Measurements from ENCODE around the gene SLC16A10. TPM values are rescaled to one million over a fixed set of nuclear protein-coding genes. Genes with fewer than 3 reads are reported as not detected.
"Not testable (repeated sequence)": the region's sequence is repeated elsewhere in the genome, so short reads cannot be mapped to it uniquely, and the experiment has no call there.

Gene SLC16A10
- total and polyA plus RNA-seq, 2 of the 4 experiments (the other 2 are of a cell fraction) = not detected

- H2BK15ac ChIP-seq (ENCODE audit: low read depth, low read length) = not testable (repeated sequence)
Measured at GRCh38 chr6:111095488-111095887, 8.2 kb downstream of the SLC16A10 start.

More at GRCh38 chr6:111095488-111095887, 8.2 kb downstream of the SLC16A10 start:
- H3K27ac ChIP-seq (ENCODE audit: insufficient read depth, low read length); H2AK5ac ChIP-seq (ENCODE audit: low read depth, low read length); H3K14ac ChIP-seq (replicated peaks; ENCODE audit: low read depth, low read length); H2AFZ ChIP-seq (replicated peaks; ENCODE audit: low read length, poor library complexity); H3K4me3 ChIP-seq (ENCODE audit: insufficient read depth, low read depth, low read length); H4K5ac ChIP-seq (ENCODE audit: low read depth, low read length); POLR2A ChIA-PET (ENCODE audit: unreplicated experiment); DNase-seq; CTCF ChIA-PET; H2BK120ac ChIP-seq (ENCODE audit: low read depth, low read length); H2AK9ac ChIP-seq (replicated peaks; ENCODE audit: low read depth, low read length, poor library complexity); H3K4me1 ChIP-seq (ENCODE audit: control insufficient read depth, insufficient read depth, low read length); H4K8ac ChIP-seq (ENCODE audit: low read depth in 2 of 2, low read length in 2 of 2); in situ Hi-C loops (cut with MboI; ENCODE audit: low sequenced_read_pairs); H4K20me1 ChIP-seq (ENCODE audit: insufficient read depth, low read length); H3K9me1 ChIP-seq (ENCODE audit: insufficient read depth, low read length); H3K23ac ChIP-seq (ENCODE audit: low read depth, low read length); H2BK5ac ChIP-seq (ENCODE audit: low read depth, low read length, poor library complexity, severe bottlenecking); dilution Hi-C loops (cut with HindIII; ENCODE audit: low sequenced_read_pairs, unreplicated experiment); BruUV-seq (replicated peaks); H3K4me2 ChIP-seq (ENCODE audit: low read depth, low read length); H3K18ac ChIP-seq (ENCODE audit: low read depth, low read length); H3K9me3 ChIP-seq (ENCODE audit: control insufficient read depth, insufficient read depth, low read length); H3K36me3 ChIP-seq (ENCODE audit: control insufficient read depth, insufficient read depth, low read length); H3K79me1 ChIP-seq (ENCODE audit: low read depth in 1 of 2, low read length in 2 of 2); H3K9ac ChIP-seq (ENCODE audit: low read depth, low read length); H3K4ac ChIP-seq (ENCODE audit: low read depth, low read length); ATAC-seq (ENCODE audit: low read depth); H2BK20ac ChIP-seq (ENCODE audit: low read depth, low read length); H4K91ac ChIP-seq (ENCODE audit: insufficient read depth, low read depth, low read length); H3K56ac ChIP-seq (ENCODE audit: extremely low read depth, insufficient read depth, low read length); intact Hi-C loops (cut with micrococcal nuclease): not testable (repeated sequence)
- no CpG with 5 or more reads among the region's 1 CpG for WGBS, 2 experiments (ENCODE audit: extremely low coverage in 2 of 2, insufficient read length in 1 of 2)
- peaks cover 30% of the 10 kb centered on the region for H3K27me3 ChIP-seq (ENCODE audit: control insufficient read depth, insufficient read depth, low read length)
